ENCODE results near the gene VWA5B1.

- TF ChIP-seq SPI1 (IDR thresholded peaks at IDR 0.05; ENCODE audit: borderline replicate concordance, low read depth): no peak
- TF ChIP-seq GABPA (IDR thresholded peaks at IDR 0.05; ENCODE audit: low read depth): no peak
- TF ChIP-seq, protein P1, sequence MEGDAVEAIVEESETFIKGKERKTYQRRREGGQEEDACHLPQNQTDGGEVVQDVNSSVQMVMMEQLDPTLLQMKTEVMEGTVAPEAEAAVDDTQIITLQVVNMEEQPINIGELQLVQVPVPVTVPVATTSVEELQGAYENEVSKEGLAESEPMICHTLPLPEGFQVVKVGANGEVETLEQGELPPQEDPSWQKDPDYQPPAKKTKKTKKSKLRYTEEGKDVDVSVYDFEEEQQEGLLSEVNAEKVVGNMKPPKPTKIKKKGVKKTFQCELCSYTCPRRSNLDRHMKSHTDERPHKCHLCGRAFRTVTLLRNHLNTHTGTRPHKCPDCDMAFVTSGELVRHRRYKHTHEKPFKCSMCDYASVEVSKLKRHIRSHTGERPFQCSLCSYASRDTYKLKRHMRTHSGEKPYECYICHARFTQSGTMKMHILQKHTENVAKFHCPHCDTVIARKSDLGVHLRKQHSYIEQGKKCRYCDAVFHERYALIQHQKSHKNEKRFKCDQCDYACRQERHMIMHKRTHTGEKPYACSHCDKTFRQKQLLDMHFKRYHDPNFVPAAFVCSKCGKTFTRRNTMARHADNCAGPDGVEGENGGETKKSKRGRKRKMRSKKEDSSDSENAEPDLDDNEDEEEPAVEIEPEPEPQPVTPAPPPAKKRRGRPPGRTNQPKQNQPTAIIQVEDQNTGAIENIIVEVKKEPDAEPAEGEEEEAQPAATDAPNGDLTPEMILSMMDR (IDR thresholded peaks at IDR 0.05; ENCODE audit: insufficient read depth, low read length): no peak
- TF ChIP-seq POLR2AphosphoS5 (IDR thresholded peaks at IDR 0.05; ENCODE audit: low read depth): no peak
- TF ChIP-seq REST (IDR thresholded peaks at IDR 0.05; ENCODE audit: insufficient replicate concordance, low read depth): no peak
These were observed 109.0 kb downstream of the VWA5B1 start for GRCh38 chr1:20399606-20400180.

All from HL-60 (cell line).